ENCODE measurements around the gene ZFPM1. TPM values are rescaled to one million over a fixed set of nuclear protein-coding genes. Genes with fewer than 3 reads are reported as not detected.

Gene ZFPM1
- total RNA-seq, 2 donors from 2014 or later, result 1.7 to 2.4 TPM

GRCh38 chr16:88424587-88425235, 28.4 kb upstream of the ZFPM1 start:
- H3K4me1 ChIP-seq, result peaks cover 0 to 5% of the 10 kb centered on the region in 2 donors
- no peak for TF ChIP-seq CTCF (IDR thresholded peaks at IDR 0.05)
- H3K4me3 ChIP-seq, result no peak overlapping the region
- H3K9me3 ChIP-seq, result no peaks in the 10 kb centered on the region
- no peak for DNase-seq (ENCODE audit: low spot score)
- H3K27ac ChIP-seq, result no peak overlapping the region
- peaks cover 0 to 4% of the 10 kb centered on the region in 2 donors for H3K27me3 ChIP-seq
- no peaks in the 10 kb centered on the region for H3K36me3 ChIP-seq

GRCh38 chr16:88426018-88426417, 27.1 kb upstream of the ZFPM1 start:
- H3K4me1 ChIP-seq, result peaks cover 0 to 18% of the 10 kb centered on the region in 2 donors
- H3K27ac ChIP-seq, result no peak overlapping the region
- no peak for DNase-seq (ENCODE audit: low spot score)
- no peak for TF ChIP-seq CTCF (IDR thresholded peaks at IDR 0.05)
- H3K4me3 ChIP-seq, result no peak overlapping the region
- H3K36me3 ChIP-seq, result no peaks in the 10 kb centered on the region
- H3K27me3 ChIP-seq, result peaks cover 0 to 11% of the 10 kb centered on the region in 2 donors
- H3K9me3 ChIP-seq, result no peaks in the 10 kb centered on the region

- peaks cover 0 to 11% of the 10 kb centered on the region in 2 donors for H3K27me3 ChIP-seq
- peaks cover 0 to 21% of the 10 kb centered on the region in 2 donors for H3K4me1 ChIP-seq
Measured at GRCh38 chr16:88427376-88427775, 25.7 kb upstream of the ZFPM1 start.

GRCh38 chr16:88428156-88428555, 24.9 kb upstream of the ZFPM1 start:
- no peak for DNase-seq (ENCODE audit: low spot score)
- Histone ChIP-seq H3K4me1 (peaks cover 0 to 21% of the 10 kb centered on the region in 2 donors), H3K27ac (no peak overlapping the region), H3K36me3 (no peaks in the 10 kb centered on the region), H3K9me3 (no peaks in the 10 kb centered on the region), H3K4me3 (no peak overlapping the region), H3K27me3 (peaks cover 0 to 11% of the 10 kb centered on the region in 2 donors)
- TF ChIP-seq CTCF (IDR thresholded peaks at IDR 0.05), result no peak

More at GRCh38 chr16:88427376-88427775, 25.7 kb upstream of the ZFPM1 start:
- Histone ChIP-seq H3K36me3 (no peaks in the 10 kb centered on the region), H3K9me3 (no peaks in the 10 kb centered on the region), H3K27ac (no peak overlapping the region), H3K4me3 (no peak overlapping the region)
- no peak for TF ChIP-seq CTCF (IDR thresholded peaks at IDR 0.05)
- DNase-seq (ENCODE audit: low spot score), result no peak

GRCh38 chr16:88428616-88429386, 24.3 kb upstream of the ZFPM1 start:
- H3K9me3 ChIP-seq, result no peaks in the 10 kb centered on the region

More at GRCh38 chr16:88428616-88429386, 24.3 kb upstream of the ZFPM1 start:
- no peak for DNase-seq (ENCODE audit: low spot score)
- Histone ChIP-seq H3K27ac (no peak overlapping the region), H3K27me3 (peaks cover 0 to 11% of the 10 kb centered on the region in 2 donors), H3K4me3 (no peak overlapping the region), H3K36me3 (no peaks in the 10 kb centered on the region), H3K4me1 (peaks cover 0 to 21% of the 10 kb centered on the region in 2 donors)
- TF ChIP-seq CTCF (IDR thresholded peaks at IDR 0.05), result no peak
